ENCODE measurements around the gene TLE2. TPM values are rescaled to one million over a fixed set of nuclear protein-coding genes. Genes with fewer than 3 reads are reported as not detected.

TLE2 gene
- total RNA-seq, 1 donor from 2014 or later, result 101 TPM

GRCh38 chr19:2981898-2982297 lies 47.2 kb downstream of the TLE2 start:
- no peaks in the 10 kb centered on the region for H3K36me3 Mint-ChIP-seq
- TF ChIP-seq, protein P1, sequence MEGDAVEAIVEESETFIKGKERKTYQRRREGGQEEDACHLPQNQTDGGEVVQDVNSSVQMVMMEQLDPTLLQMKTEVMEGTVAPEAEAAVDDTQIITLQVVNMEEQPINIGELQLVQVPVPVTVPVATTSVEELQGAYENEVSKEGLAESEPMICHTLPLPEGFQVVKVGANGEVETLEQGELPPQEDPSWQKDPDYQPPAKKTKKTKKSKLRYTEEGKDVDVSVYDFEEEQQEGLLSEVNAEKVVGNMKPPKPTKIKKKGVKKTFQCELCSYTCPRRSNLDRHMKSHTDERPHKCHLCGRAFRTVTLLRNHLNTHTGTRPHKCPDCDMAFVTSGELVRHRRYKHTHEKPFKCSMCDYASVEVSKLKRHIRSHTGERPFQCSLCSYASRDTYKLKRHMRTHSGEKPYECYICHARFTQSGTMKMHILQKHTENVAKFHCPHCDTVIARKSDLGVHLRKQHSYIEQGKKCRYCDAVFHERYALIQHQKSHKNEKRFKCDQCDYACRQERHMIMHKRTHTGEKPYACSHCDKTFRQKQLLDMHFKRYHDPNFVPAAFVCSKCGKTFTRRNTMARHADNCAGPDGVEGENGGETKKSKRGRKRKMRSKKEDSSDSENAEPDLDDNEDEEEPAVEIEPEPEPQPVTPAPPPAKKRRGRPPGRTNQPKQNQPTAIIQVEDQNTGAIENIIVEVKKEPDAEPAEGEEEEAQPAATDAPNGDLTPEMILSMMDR (IDR thresholded peaks at IDR 0.05; ENCODE audit: unreplicated experiment), result no peak
- no peak overlapping the region for H3K4me3 Mint-ChIP-seq
- no peak for DNase-seq (ENCODE audit: low spot score in 2 of 2, unreplicated experiment in 2 of 2)
- H3K9me3 Mint-ChIP-seq, result no peaks in the 10 kb centered on the region
- peaks cover 38% of the 10 kb centered on the region for H3K4me1 Mint-ChIP-seq
- peaks cover 3% of the 10 kb centered on the region for H3K27me3 Mint-ChIP-seq (ENCODE audit: low read depth)
- no peak overlapping the region for H3K27ac Mint-ChIP-seq

DNA sequence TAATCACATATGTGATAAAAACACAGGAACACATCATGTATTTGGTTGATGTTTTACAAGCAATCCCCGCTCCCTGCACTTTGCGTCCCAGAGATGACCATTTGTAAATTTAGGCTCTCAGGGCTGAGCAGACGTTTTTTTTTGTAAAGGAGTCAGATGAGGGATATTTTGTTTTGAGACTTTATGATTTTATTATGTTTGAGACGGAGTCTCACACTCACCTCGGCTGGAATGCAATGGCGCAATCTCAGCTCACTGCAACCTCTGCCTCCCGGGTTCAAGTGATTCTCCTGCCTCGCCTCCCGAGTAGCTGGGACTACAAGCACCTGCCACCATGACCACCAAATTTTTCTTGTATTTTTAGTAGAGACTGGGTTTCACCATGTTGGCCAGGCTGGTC lies 50.3 kb downstream of the TLE2 start:
- H3K9me3 Mint-ChIP-seq, result no peaks in the 10 kb centered on the region
- no peaks in the 10 kb centered on the region for H3K36me3 Mint-ChIP-seq
- no peak overlapping the region for H3K4me3 Mint-ChIP-seq
- H3K4me1 Mint-ChIP-seq, result peaks cover 42% of the 10 kb centered on the region
- no peak for DNase-seq (ENCODE audit: low spot score in 2 of 2, unreplicated experiment in 2 of 2)
- peaks cover 14% of the 10 kb centered on the region for H3K27me3 Mint-ChIP-seq (ENCODE audit: low read depth)
- no peak overlapping the region for H3K27ac Mint-ChIP-seq
- TF ChIP-seq, protein P1 (IDR thresholded peaks at IDR 0.05; ENCODE audit: unreplicated experiment), result no peak

DNA sequence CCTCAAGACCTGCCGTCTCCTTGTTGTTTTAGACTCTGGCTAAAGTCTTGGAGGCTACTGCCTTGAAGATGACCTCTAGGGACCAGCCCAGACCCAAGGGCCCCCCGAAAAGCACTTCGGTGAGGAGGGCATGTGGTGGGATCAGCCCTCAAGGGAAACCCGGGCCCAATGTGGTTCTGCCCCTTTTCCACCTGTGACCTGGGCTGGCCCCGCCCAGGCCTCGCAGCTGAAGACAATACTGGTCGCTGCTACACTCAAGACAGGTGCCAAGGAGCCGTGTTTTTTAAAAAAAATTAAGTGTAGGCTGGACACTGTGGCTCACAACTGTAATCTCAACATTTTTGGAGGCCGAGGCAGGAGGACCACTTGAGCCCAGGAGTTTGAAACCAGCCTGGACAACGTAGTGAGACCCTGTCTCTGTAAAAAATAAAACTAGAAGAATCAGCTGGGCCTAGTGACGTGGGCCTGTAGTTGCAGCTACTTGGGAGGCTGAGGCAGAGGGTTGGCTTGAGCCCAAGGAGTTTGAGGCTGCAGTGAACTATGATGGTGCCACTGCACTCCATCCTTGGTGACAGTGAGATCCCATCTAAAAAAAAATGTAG lies 50.8 kb downstream of the TLE2 start:
- Mint-ChIP-seq H3K27ac (no peak overlapping the region), H3K27me3 (ENCODE audit: low read depth) (peaks cover 14% of the 10 kb centered on the region)

GRCh38 chr19:2977746-2978138 lies 51.3 kb downstream of the TLE2 start:
- no peaks in the 10 kb centered on the region for H3K9me3 Mint-ChIP-seq
- peaks cover 35% of the 10 kb centered on the region for H3K4me1 Mint-ChIP-seq
- DNase-seq (ENCODE audit: low spot score in 2 of 2, unreplicated experiment in 2 of 2), result no peak
- peaks cover 14% of the 10 kb centered on the region for H3K27me3 Mint-ChIP-seq (ENCODE audit: low read depth)
- H3K4me3 Mint-ChIP-seq, result peak overlapping the region; percentile 86
- no peak overlapping the region for H3K27ac Mint-ChIP-seq
- TF ChIP-seq, protein P1 (IDR thresholded peaks at IDR 0.05; ENCODE audit: unreplicated experiment), result no peak
- no peaks in the 10 kb centered on the region for H3K36me3 Mint-ChIP-seq

More for the DNA sequence above, 50.8 kb downstream of the TLE2 start:
- Mint-ChIP-seq H3K4me3 (no peak overlapping the region), H3K9me3 (no peaks in the 10 kb centered on the region), H3K36me3 (no peaks in the 10 kb centered on the region), H3K4me1 (peaks cover 40% of the 10 kb centered on the region)
- TF ChIP-seq, protein P1 (IDR thresholded peaks at IDR 0.05; ENCODE audit: unreplicated experiment), result no peak
- DNase-seq (ENCODE audit: low spot score in 2 of 2, unreplicated experiment in 2 of 2), result no peak

GRCh38 chr19:2977001-2977745 lies 51.9 kb downstream of the TLE2 start, which contains the start of gene TLE6:
Gene TLE6, plus strand, starts transcription at chr19:2977564. Its CDS starts 670 bp downstream, at chr19:2978234.
- peak; percentile 96 to 97 for DNase-seq (ENCODE audit: low spot score in 2 of 2, unreplicated experiment in 2 of 2)
- Mint-ChIP-seq H3K27ac (peak within 1 kb of the TSS; percentile 79), H3K27me3 (ENCODE audit: low read depth) (peaks cover 14% of the 10 kb centered on the region), H3K4me3 (peak within 1 kb of the TSS; percentile 86), H3K9me3 (no peaks in the 10 kb centered on the region), H3K36me3 (no peaks in the 10 kb centered on the region), H3K4me1 (peaks cover 33% of the 10 kb centered on the region)
- TF ChIP-seq, protein P1 (IDR thresholded peaks at IDR 0.05; ENCODE audit: unreplicated experiment), result no peak
